Brain microvascular endothelial cell (primary cell): ENCODE data around the gene POFUT1.
A peak's percentile ranks its signal among the peaks of the same experiment; 100 is the strongest.

Experiments used
- DNase-seq: peaks from one replicate; pipeline ENCODE4 v3.0.0-alpha.2; 2020
- H3K27ac ChIP-seq: fragments of 250-450 bp; sonication (Bioruptor Pico); 2 replicates; pipeline ENCODE4 v1.5.1; 2020; ENCODE audit warnings: mild to moderate bottlenecking, moderate library complexity
- H3K27me3 ChIP-seq: fragments of 250-450 bp; sonication (Bioruptor Pico); replicated peaks from 2 replicates; pipeline ENCODE4 v1.5.1; 2020; ENCODE audit warnings: mild to moderate bottlenecking
- H3K36me3 ChIP-seq: fragments of 250-450 bp; sonication (Bioruptor Pico); replicated peaks from 2 replicates; pipeline ENCODE4 v1.5.1; 2020; ENCODE audit warnings: mild to moderate bottlenecking
- H3K4me3 ChIP-seq: 2 replicates; pipeline ENCODE4 v1.5.1; 2011; ENCODE audit warnings: low read depth, mild to moderate bottlenecking, control low read depth, low read length, moderate library complexity
- in situ Hi-C: cut with HindIII; loops from 2 replicates; pipeline ENCODE4 v1.10.0; 2017; ENCODE audit warnings: low sequenced_read_pairs, low pct_ligation_motif_present
- TF ChIP-seq, protein P1 (sequence below): IDR thresholded peaks from 2 replicates; pipeline ENCODE4 v1.5.1; 2011; ENCODE audit warnings: low read depth, mild to moderate bottlenecking, moderate library complexity, low read length, control low read depth, inconsistent platforms; ENCODE audit errors: missing control alignments

Gene POFUT1

DNA sequence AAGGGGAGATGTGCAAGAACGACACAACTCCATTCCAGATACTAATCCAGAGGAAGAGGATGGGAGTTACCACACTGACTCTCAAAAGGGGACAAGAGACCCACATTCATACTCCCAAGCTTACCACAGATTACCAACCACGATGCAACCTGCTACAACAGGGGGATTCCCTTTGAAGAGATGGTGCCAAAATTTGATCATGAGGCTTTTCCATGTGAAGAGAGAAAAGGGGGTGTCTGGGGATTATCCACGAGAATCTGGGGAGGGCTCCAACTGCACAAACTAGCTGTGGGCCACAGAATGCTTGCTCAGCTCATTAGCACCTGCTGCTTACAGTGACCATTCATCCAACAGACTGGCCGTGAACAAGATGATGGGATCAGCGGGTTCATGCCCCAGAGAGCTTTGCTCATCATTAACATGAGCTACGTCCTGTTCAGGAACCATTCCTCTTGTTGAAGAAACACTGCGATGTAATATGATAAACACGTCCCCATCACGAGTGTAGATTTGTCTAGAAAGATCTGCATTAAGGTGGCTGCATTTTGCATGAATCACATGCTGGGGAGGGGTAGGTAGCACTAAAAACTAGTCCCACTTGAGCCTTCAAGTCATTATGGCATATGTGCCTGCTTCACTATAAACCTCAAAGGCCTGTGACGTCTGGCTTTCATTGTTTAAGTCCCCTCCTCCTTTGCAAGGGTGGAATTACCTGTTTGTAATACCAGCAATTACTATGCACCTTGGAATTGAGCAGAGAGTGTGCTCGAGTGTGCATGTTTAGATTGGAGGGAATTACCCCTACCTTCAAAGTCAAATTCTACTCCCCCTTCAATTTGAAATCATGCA is 4.1 kb upstream of the POFUT1 start:
- Histone ChIP-seq H3K36me3 (peaks cover 25% of the 10 kb centered on the region), H3K4me3 (no peak overlapping the region), H3K27ac (no peak overlapping the region), H3K27me3 (no peaks in the 10 kb centered on the region)
- no peak for DNase-seq
- TF ChIP-seq, protein P1, sequence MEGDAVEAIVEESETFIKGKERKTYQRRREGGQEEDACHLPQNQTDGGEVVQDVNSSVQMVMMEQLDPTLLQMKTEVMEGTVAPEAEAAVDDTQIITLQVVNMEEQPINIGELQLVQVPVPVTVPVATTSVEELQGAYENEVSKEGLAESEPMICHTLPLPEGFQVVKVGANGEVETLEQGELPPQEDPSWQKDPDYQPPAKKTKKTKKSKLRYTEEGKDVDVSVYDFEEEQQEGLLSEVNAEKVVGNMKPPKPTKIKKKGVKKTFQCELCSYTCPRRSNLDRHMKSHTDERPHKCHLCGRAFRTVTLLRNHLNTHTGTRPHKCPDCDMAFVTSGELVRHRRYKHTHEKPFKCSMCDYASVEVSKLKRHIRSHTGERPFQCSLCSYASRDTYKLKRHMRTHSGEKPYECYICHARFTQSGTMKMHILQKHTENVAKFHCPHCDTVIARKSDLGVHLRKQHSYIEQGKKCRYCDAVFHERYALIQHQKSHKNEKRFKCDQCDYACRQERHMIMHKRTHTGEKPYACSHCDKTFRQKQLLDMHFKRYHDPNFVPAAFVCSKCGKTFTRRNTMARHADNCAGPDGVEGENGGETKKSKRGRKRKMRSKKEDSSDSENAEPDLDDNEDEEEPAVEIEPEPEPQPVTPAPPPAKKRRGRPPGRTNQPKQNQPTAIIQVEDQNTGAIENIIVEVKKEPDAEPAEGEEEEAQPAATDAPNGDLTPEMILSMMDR = no peak
- in situ Hi-C loops = no loop called here

DNA sequence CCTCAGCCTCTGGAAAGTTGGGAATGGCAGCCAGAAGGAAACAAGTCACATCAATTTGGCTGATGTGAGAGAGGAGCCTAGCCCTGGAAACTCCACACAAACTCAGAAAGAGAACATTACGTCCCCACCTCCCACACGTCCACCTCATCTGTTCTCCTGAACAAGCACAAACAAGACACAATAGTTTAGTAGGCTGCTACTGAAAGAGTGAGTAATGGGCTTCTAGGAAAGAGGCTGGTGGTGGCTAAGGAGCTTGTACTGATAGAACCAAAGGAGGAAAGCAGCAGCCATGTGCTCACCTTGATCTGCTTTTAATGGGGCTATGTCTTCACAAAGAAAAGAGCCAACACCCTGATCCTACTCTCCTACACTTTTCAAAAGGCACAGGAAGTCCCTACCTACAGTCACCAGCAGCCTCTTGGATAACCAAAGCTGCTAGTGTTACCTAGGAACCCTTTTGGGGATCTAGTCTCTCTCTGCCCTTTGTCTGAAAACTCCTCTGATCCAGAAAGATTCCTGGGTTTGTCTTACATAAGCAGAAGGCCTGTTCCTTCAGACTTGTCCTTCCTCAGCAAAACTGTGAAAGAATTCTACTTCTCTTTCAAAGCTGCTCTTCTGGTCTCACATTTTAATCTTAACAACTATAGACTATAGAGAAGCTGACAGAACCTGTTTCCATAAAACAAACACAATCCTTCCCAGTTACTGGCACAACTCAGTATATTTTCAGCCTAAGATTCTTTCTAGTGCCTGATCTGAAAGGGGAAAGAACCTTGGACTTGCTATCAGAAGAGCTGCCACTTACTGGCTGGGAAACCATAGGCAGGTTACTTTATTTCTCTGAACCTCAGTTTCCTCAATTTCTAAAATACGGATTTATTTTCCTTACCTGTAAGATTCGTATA is 3.2 kb upstream of the POFUT1 start:
- in situ Hi-C loops = no loop called here
- TF ChIP-seq, protein P1 = no peak
- DNase-seq = no peak
- Histone ChIP-seq H3K4me3 (no peak overlapping the region), H3K27ac (no peak overlapping the region), H3K27me3 (no peaks in the 10 kb centered on the region), H3K36me3 (peaks cover 16% of the 10 kb centered on the region)

DNA sequence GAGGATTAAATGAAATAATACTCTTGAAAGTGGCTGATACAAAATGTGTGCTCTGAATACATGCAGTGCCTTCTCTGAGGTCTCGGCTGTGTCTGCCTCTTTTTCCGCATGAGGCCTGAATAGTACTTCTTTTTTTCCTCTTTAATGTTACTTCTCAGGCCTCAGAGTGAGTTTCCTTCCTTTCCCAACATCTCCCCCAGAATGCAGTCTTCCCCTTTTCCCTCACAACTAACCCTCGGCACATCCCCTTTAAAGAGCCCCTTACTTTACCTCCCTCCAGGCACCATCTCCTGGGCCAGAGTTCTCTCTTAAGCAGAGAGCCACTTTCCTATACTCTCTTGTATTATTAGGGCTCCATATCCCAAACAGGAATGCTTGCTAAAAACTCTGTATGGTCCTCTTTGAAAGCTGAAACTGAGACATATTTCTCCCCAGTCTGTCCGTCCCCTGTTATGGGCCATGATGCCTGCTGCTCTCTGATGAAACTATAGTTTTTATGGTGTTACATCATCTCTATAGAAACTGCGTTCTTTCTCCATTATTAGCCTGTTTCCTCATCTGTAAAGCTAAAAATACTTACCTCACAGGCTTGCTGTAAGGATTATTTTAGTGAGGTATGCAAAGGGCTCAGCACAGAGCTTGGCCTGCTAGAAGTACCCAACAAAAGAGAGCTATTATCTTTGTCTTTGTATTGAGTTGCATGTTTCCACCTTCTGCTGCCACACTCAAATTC is 2.4 kb upstream of the POFUT1 start:
- DNase-seq = no peak
- H3K27ac ChIP-seq = peak overlapping the region; percentile 15
- in situ Hi-C loops = no loop called here
- H3K27me3 ChIP-seq = no peaks in the 10 kb centered on the region
- H3K4me3 ChIP-seq = no peak overlapping the region
- H3K36me3 ChIP-seq = peaks cover 11% of the 10 kb centered on the region
- TF ChIP-seq, protein P1 = no peak

DNA sequence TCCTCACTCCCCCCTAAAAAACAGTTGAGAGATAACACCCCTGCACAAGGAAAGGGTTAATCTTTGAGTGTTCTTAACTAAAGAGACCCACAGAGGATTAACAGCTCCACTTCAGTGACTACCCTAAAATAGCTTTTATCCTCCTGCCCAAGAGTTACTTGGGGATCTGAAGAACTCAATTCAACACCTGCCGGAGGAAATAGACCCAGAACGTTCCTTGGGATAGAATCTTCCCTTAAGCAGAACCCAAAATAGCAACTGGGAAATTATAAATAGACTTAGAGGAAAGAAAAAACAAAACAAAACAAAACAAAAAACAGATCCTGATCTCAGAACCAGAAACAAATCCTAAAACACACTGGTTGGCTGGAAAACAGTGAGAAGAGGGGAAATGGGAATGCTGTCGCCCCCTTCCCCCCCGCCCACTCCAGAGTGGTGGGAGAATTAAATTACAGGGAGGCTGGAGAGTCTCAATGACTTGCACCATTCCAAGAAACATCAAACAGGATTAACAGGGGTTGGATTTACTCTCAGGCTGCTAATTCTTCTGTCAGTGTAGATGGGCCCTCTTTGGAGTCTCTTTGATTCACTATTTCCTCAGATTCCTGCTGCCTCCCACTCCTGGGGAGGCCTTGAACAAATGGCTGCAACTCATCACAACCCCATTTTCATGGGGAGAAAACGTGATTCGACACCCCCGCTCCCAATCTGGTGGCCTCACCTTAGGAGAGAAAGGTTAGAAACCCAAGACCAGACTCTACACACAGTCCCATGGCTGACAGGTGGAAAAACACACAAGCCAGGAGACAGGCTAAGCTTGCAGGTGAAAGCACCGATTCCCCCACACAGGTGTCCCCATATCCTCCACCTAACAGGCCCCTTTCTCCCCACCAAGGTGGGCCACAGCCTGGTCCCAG is 1.6 kb upstream of the POFUT1 start:
- no peaks in the 10 kb centered on the region for H3K27me3 ChIP-seq
- DNase-seq = no peak
- peak overlapping the region; percentile 91 for H3K4me3 ChIP-seq
- H3K27ac ChIP-seq = no peak overlapping the region
- TF ChIP-seq, protein P1 = no peak
- in situ Hi-C loops = no loop called here
- H3K36me3 ChIP-seq = peaks cover 6% of the 10 kb centered on the region
